ENCODE results near the gene CYP2A7.
"Not testable (repeated sequence)": the region's sequence is repeated elsewhere in the genome, so short reads cannot be mapped to it uniquely, and the experiment has no call there.

CYP2A7 gene, protein sequence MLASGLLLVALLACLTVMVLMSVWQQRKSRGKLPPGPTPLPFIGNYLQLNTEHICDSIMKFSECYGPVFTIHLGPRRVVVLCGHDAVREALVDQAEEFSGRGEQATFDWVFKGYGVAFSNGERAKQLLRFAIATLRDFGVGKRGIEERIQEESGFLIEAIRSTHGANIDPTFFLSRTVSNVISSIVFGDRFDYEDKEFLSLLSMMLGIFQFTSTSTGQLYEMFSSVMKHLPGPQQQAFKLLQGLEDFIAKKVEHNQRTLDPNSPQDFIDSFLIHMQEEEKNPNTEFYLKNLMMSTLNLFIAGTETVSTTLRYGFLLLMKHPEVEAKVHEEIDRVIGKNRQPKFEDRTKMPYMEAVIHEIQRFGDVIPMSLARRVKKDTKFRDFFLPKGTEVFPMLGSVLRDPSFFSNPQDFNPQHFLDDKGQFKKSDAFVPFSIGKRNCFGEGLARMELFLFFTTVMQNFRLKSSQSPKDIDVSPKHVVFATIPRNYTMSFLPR

DNA sequence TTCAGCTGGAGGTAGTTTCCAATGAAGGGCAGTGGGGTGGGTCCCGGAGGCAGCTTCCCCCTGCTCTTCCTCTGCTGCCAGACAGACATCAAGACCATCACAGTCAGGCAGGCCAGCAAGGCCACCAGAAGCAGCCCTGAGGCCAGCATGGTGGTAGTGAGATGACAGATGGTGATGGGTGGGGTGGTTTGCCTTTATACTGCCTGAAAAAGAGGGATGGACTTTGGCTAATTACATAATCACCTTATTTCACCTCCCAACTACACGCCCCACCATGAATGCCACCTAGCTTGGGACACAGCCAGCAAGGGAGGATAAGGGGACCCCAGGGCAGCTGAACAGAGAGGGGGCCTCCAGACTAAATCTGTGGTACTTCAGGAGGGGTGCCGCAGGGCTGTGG lies at the start of gene CYP2A7:
CYP2A7 (minus strand) TSS at position 170 of the 400 bp plus-strand sequence; CDS start at position 149, 21 bp downstream.
- DNase-seq = not testable (repeated sequence)

GRCh38 chr19:40930799-40931198 lies 48.8 kb upstream of the CYP2A7 start:
- DNase-seq = not testable (repeated sequence)

GRCh38 chr19:40929942-40930341 lies 47.9 kb upstream of the CYP2A7 start:
- not testable (repeated sequence) for DNase-seq

DNA sequence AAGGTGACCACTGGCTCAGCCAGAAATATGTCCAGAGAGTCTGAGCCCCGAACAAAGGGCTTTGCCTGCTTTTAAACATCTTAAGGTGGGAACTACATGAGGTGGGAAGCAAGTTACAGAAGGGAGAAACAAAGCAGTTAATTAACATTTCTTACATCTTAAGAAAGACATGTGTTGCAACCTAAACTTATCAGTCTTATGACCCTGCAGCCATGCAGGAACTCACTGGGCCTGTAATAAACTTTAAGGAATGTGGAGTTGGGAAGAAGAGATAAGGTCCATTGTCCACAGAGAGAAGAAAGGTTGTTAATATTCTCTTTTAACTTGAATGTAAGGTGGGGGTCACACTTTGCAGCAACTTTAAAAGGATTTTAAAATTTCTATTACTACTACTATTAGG lies 46.8 kb upstream of the CYP2A7 start:
- DNase-seq = no peak

DNA sequence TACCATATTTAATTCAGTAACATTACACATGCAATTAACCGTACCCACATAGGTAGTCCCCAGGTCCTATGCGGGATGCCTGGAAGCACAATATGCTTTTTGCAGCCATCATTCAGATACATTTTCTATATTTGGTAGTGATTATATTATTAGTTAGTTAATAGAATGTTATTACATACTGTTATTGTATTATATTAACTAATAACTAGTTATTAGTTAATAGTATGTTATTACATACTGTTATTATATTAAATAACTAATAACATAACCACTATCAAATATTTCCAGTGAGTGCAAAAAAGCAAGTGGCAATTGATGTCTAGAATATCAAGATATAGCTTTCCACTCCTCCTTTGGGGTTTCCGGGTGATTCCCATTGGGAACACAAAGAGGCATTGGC lies 45.5 kb upstream of the CYP2A7 start:
- no peak for DNase-seq

- DNase-seq = not testable (repeated sequence)
Measured at GRCh38 chr19:40926276-40926675, 44.2 kb upstream of the CYP2A7 start.

DNA sequence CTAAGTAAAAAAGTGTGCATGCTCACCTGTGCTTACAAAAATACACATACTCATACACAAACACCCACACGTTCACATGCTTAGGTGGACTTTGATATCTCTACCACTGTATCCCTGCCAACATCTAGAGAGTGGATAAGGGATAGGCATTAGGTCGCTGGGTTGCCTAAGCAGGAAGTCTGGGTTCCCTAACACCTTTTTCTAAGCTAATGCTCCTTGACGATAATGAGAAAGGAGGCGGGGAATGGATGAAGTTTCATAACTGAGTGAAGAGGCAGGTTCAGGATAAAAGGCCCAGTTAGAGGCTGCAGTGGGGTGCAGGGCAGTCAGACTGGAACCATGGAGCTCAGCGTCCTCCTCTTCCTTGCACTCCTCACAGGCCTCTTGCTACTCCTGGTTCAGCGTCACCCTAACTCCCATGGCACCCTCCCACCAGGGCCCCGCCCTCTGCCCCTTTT lies 41.9 kb upstream of the CYP2A7 start:
- no peak for DNase-seq

- DNase-seq = not testable (repeated sequence)
Measured at GRCh38 chr19:40922237-40923160, 40.5 kb upstream of the CYP2A7 start.

- no peak for DNase-seq
Measured at GRCh38 chr19:40921005-40921897, 39.2 kb upstream of the CYP2A7 start.

GRCh38 chr19:40920300-40921004 lies 38.4 kb upstream of the CYP2A7 start:
- DNase-seq = no peak

DNA sequence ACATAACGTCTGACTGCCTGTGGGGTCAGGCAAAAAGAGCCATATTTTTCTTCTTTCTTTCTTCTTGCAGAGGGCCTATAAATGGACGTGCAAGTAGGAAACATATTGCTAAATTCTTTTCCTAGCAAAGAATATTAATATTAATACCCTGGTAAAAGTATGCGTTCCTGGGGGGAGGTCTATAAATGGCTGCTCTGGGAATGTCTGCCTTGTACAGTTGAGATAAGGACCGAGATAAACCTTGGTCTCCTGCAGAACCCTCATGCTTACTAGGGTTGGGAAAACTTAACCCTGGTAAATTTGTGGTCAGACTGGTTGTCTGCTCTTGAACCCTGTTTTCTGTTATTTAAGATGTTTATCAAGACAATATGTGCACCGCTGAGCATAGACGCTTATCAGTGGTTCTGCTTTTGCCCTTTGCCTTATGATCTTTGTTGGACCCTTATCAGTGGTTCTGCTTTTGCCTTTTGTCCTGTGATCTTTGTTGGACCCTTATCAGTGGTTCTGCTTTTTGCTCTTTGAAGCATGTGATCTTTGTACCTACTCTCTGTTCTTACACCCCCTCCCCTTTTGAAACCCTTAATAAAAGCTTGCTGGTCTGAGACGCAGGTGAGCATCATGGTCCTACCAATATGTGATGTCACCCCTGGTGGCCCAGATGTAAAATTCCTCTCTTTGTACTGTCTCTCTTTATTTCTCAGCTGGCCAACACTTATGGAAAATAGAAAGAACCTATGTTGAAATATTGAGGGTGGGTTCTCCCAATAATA lies 37.7 kb upstream of the CYP2A7 start:
- not testable (repeated sequence) for DNase-seq

DNA sequence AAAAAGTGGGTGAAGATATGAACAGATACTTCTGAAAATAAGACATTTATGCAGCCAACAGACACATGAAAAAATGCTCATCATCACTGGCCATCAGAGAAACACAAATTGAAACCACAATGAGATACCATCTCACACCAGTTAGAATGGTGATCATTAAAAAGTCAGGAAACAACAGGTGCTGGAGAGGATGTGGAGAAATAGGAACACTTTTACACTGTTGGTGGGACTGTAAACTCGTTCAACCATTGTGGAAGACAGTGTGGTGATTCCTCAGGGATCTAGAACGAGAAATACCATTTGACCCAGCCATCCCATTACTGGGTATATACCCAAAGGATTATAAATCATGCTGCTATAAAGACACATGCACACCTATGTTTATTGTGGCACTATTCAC lies 36.3 kb upstream of the CYP2A7 start:
- DNase-seq = not testable (repeated sequence)

- DNase-seq = no peak
Measured at GRCh38 chr19:40908976-40909375, 26.9 kb upstream of the CYP2A7 start.

DNA sequence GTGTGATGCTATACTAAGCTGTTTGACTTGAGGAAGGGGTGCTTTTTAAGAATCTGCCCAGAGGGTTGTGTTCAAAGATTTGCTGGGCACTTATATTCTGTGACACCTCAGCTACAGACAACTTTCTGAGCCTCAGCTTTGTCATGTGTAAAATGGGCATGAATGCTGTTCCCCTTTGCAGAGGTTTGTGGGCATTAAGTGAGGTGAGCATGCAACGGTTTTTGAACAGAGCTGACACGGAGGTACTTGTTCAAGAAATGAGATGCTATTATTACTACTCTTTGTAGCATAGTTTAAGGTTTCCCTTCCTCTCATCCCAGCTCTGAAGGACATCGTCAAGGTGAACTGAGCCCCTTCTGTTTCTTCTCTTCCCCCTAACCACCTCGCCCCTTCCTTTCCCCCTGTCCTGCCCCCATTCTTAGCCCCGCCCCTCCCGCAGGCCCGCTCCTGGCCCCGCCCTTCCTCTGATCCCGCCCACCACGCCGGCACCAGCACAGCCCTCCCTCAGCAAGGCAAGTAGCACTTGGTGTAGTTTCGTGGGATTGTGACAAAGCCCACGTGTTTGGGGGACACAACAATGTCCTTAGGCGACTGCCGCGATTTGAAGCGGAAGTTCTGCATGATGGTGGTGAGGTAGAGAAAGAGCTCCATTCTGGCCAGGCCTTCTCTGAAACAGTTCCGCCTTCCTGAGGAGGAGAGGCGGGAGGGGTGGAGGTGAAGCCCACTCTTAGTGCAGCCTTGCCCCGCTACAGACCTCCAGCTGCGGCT lies 26.1 kb upstream of the CYP2A7 start:
- peak; percentile 31 for DNase-seq

DNA sequence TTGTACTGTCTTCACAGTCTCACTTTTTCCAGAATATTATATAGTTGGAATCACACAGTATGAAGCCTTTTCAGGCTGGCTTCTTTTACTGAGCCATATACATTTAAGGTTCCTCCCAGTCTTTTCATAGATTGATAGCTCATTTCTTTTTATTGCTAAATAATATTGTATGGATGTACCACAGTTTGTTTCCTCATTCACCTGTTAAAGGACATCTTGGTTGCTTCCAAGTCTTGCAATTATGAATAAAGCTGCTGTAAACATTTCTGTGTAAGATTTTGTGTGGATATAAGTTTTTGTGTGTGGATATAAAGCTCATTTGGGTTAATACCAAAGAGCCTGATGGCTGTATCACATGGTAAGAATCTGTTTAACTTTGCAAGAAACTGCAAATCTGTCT lies 24.5 kb upstream of the CYP2A7 start:
- no peak for DNase-seq

DNA sequence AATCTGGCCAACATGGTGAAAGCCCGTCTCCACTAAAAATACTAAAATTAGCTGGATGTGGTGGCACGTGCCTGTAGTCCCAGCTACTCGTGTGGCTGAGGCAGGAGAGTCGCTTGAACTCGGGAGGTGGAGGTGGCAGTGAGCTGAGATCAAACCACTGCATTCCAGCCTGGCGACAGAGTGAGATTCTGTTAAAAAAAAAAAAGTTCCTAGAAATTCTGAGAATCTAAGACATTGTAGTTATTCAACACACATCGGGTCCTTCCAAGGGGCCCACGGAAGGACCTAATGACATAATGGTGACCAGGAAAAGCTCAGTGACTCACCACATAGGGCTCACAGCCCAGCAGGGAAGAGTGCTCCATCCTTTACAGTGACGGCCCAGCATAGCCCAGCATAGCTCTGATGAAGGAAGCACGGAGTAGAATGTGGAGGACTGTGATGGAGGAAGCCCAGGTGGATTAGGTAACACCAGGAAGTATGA lies 22.7 kb upstream of the CYP2A7 start:
- not testable (repeated sequence) for DNase-seq

DNA sequence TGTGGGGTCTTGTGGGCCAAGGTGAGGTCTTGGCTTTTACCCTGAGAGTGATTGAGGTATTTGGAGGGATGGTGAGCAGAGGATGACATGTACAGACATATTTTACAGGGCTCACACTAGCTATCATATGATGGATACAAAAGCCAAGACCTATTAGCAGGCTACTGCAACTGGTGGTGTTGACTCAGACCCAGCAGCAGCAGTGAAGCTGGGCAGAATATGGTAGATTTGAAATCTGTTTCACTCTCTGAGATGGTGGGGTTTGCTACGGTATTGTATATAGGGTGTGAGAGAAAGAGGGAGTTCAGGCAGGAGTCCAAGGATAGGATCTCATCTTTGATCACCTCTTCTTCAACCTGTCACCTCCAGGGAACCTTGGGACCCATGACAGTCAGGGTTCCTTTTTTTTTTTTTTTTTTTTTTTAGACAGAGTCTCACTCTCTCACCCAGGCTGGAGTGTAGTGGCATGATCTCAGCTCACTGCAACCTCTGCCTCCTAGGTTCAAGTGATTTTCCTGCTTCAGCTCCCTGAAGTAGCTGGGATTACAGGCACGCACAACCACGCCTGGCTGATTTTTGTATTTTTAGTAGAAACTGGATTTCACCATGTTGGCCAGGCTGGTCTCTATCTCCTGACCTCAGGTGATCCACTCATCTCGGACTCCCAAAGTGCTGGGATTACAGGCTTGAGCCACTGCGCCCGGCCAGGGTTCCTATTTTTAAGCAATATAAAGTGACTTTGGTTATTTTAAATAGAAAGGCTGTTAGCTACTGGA lies 20.1 kb upstream of the CYP2A7 start:
- DNase-seq = not testable (repeated sequence)

DNA sequence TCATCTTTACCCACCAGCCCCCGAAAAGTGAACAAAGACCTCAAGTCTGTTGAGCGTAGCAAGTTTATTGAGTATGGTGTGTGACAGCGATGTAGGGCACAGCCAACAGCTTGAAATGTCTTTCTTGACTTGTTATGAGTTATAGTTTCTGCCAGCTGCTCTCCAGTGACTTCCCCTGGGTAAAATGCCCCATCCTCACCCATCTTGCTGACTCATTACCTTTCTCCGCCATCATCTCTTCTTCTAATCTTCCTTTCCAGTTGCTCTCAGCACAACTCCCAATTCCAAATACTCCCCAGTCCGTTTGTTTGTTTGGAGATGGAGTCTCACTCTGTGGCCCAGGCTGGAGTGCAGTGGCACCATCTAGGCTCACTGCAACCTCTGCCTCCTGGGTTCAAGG lies 18.5 kb upstream of the CYP2A7 start:
- DNase-seq = not testable (repeated sequence)

GRCh38 chr19:40899964-40900363 lies 17.9 kb upstream of the CYP2A7 start:
- DNase-seq = not testable (repeated sequence)

Measured in stimulated activated naive CD4-positive, alpha-beta T cell treated with Interleukin-2 at 50 U/mL for 16 hours (primary cell).